HG03378 (cell line): ENCODE results near the gene ESPNL.

Source experiments
- ATAC-seq: cut with Tn5 transposase; IDR thresholded peaks from one replicate; pipeline ENCODE4 v1.9.1; 2021; ENCODE audit warnings: mild to moderate bottlenecking, moderate library complexity; ENCODE audit not compliant: unreplicated experiment

The ESPNL gene

DNA sequence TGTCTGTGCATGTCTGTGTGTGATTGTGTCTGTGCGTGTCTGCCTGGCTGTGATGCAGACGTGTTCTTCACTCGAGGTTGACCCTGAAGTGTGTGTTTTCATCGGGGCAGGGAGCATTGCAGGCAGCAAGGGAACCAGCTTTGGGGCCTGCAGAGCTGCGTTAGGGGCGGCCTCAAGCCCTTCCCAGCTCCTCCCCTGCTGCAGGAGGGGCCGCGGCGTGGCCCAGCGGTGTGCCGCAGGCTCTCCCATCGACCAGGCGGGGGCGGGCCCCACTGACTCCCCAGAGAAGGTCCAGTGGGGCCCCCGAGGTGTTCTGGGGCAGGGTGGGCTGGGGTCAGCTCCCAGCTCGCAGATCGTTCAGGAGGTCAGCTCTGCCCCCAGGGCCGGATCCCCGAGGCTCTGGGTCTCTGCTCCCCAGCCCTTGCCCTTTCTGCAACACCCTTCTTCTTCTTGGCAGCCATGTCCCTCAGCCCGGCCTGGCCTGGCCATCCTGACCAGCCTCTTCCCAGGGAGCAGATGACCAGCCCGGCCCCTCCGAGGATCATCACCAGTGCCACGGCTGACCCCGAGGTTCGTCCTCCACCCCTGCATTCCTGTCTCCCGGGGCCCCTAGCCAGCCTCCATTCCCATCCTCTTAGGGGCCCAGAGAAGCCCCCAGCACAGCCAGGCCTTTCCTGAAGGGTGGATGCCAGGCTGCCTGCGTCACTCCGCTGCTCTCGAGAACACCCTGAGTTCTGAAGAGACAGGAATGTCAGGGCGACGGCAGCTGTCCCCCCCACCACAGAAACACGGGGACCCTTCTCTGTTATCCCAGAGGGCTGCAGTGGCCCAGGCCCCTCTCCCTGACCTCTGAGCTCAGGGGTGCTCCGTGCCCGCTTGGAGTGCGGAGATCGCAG lies 27.3 kb downstream of the ESPNL start:
- no peak for ATAC-seq

DNA sequence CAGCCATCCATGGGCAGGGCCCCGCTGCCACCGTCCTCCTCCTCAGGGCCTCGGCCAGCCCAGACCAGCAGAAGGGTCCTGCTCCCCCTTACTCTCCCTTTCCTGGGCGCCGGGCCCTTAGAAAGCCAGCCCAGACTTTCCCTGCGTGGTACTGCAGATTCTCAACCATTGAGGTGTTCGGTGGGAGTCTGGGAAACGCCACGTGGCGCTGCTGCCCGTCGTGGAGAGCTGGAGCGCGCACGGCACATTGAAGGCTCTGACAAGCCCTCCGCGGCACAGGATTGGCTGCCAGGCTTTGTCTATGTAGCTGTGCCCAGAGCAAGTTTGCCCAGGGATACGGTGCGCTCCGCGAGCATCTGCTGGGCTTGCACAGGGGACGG lies 27.9 kb downstream of the ESPNL start:
- no peak for ATAC-seq

DNA sequence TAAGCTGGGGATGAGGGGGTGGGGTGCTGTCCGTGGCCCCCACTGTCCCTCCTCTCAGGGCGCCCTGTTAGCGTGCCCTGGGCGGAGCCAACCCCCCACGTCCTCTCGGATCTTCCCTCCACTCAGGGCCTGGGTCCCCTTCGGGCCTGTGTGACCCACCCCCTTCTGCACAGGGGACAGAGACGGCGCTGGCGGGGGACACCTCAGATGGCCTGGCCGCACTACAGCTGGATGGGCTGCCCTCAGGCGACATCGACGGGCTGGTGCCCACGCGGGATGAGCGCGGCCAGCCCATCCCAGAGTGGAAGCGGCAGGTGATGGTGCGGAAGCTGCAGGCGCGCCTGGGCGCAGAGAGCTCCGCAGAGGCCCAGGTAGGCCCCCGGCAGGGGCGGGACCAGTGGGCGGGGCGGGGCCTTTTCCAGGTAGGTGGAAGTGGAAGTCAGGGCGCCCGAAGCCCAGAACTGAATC lies 28.4 kb downstream of the ESPNL start:
- ATAC-seq: no peak

DNA sequence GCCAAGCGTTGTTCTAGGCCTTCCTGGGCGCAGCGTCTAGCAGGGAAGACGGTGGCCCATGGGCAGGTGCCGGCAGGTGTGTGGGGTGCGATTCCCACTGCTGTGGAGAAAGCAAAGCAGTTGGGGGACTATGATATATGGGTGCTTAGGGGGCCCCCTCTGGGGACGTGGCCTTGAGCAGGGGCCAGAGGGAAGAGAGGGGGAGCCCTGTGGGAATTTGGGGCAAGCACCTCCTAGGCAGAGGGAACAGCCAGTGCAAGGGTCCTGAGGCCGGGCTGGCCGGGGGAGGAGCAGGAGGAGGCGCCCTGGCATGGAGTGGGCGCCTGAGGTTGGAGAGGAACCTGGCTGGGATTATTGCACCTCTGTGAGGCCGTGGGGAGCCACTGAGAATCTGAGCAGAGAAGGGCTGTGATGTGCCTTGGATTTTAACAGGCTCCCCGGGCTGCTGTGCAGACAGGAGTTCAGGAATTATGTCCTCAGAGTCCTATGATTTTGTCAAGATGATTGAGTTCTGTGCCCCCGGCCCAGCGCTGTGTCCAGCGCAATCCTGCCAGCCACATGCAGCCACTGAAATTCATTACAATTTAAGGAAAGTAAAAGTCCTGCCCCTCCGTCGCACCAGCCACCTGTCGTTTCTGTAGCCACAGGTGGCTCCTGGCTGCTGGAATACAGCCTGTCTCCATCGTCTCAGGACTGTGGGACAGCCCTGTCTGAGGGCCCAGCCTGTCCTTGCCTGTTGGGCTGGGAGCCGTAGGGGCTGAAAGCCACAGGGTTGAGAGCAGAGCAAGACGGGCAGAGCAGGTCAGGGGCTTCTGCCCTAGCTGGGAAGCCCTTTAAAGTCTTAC lies 29.2 kb downstream of the ESPNL start:
- no peak for ATAC-seq

DNA sequence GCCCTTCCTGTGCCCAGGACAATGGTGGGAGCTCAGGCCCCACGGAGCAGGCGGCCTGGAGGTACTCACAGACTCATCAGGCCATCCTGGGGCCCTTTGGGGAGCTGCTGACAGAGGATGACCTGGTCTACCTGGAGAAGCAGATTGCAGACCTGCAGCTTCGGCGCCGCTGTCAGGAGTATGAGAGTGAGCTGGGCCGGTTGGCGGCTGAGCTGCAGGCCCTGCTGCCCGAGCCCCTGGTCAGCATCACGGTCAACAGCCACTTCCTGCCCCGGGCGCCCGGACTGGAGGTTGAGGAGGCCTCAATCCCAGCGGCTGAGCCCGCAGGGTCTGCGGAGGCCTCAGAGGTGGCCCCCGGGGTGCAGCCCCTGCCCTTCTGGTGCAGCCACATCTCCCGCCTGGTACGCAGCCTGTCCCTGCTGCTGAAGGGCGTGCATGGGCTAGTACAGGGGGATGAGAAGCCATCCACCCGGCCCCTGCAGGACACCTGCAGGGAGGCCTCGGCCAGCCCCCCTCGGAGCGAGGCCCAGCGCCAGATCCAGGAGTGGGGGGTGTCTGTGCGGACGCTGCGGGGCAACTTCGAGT lies 30.1 kb downstream of the ESPNL start:
- ATAC-seq: no peak

DNA sequence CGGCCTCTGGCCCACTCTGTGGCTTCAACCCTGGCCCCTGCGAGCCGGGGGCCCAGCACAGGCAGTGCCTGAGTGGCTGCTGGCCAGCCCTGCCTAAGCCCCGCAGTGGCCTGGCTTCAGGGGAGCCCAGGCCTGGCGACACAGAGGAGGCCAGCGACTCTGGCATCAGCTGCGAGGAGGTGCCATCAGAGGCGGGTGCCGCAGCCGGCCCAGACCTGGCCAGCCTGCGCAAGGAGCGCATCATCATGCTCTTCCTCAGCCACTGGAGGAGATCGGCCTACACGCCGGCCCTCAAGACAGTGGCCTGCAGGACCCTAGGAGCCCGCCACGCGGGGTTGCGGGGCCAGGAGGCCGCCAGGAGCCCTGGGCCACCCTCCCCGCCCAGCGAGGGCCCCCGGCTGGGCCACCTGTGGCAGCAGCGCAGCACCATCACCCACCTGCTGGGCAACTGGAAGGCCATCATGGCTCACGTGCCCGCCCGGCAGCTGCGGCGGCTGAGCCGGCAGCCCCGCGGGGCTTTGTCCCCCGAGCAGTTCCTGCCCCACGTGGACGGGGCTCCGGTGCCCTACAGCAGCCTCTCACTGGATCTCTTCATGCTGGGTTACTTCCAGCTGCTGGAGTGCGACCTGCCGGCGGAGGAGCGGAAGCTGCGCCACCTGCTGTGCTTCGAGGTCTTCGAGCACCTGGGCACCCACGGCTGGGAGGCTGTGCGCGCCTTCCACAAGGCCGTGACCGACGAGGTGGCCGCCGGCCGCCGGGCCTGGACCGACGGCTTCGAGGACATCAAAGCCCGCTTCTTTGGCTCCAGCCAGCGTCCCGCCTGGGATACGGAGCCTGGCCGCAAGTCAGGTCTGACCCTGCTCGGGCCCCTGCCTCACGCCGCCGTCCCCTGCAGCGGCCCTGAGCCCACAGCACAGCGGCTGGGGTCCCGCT lies 30.8 kb downstream of the ESPNL start:
- no peak for ATAC-seq

DNA sequence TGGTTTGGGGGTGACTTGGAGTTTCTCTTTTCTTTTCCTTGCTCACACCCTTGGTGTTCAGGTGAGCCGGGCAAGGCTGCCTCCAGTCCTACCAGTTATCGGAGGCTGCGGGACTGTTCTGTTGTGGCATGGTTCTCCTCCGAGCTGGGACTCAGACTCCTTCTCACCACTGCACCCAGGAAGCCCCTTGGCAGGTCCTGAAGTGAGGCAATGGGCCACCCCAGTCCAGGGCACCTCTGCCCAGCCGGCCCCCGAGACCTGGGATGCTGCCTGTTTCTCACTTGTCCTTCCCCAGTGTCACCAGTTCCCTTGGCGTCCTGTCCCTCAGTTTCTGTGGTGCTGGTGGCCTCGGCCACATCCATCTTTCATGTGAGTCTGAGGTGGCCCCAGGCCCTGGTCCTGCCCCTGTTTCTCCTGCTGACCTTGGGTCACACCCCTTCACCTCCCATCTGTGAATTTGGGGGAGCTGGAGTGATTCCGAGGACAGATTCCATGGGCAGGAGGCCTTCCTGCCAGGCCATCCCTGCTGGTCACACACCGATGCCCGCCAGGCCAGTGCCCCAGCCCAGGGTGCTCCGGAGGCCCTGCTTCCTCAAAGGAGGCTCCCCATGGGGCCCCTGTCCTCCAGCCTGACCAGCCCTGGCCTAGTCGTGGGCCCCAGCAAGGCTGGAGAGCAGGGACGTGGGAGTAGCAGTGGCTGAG lies 31.8 kb downstream of the ESPNL start:
- no peak for ATAC-seq

DNA sequence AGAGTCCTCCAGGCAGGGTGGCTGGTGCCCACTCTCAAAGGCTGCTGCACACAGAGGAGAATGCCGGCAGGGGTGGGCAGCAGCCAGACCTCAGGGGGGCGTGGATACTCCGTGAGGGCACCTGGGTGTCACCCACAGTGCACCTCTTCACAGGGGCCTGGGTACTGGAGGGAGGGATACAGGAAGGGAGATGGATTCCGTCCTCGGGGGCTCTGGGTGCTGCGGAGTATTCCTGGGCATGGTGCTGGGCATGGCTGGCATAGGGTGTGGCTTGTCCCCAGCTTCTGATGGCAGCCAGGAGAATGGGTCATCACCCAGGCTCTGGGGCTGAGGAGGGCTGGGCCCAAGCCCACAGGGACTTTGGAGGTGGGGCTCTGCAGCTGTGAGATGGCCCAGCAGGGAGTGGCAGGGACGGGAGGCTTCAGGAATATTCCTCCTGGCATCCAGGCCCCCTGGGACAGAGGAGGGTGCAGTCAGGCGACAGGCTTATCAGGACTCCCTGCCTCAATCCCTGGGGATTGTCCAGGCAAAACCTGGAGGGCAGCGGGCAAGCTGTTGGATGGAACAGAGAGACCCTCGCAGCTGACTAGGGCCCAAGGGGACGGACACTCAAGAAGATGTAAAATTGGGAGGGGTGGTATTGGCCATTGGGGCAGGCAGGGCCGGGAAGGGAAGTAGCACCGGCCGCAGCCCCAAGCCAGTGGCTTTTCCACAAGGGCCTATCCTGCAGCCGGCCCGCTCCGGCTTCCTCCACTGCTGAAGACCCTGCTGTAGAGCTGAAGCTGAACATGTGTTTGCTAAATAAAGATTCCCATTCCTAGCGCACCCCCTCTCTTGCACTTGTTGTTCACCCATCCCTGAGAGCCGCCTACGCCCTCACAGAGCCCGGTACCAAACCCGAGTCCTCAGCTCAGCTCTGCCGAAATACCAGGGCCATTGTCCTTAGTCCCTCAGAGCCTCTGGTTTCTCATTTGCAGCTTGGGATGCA lies 32.6 kb downstream of the ESPNL start:
- no peak for ATAC-seq

DNA sequence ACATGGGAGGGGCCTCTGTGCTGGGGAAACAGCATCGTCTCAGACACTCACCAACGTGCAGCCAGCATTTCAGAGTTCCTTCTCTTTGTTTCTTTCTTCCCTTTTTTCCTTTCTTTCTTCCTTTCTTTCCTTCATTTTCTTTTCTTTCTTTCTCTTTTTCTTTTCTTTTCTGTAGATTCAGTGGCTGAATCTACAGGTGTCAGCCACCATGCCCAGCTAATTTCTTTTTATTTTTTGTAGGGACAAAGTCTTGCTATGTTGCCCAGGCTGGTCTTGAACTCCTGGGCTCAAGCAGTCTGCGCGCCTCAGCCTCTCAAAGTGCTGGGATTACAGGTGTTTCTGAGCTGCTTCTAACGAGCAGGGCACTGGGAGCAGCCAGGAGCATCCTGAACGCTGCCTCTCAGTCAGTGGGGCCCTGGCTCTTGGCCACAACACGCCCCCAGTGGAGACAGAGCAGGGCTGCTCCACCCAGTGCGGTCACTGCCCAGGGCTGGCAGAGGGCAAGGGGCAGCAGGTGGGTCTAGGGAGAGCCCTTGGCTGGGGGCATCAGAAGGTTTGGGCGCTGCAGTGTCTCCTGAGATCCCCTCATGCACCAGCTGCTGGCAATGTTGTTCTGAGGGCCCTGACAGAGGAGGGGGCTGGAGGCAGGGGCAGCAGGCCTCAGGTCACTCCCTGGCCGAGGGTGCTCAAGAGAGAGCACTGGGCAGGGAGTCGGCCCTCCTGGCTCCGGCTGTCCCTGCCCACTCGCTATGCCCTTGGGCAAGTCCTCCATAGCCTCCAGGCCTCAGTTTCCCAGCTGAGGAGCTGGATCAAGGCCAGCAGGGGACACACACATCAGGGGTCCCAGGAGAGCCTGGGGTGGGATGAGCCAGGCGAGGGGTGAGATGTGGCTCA lies 33.6 kb downstream of the ESPNL start:
- no peak for ATAC-seq

DNA sequence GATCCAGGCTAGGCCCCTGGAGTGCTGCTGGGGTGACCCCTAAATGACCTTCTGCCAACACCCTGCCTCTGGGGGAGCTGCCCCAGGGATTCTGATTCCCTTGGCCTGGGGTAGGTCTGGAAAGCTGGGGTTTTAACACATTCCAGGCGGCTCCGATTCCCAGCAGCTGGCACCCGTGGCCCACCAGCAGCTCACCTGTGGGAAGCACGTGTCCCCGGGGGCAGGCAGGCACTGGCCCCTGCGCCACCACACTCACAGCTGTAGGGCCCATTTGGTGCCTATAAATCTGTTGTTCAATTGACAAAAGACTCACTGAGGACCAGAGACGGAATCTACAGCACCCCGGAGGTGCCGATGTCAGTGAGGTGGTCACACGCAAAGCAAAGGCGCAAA lies 34.2 kb downstream of the ESPNL start:
- ATAC-seq: no peak

DNA sequence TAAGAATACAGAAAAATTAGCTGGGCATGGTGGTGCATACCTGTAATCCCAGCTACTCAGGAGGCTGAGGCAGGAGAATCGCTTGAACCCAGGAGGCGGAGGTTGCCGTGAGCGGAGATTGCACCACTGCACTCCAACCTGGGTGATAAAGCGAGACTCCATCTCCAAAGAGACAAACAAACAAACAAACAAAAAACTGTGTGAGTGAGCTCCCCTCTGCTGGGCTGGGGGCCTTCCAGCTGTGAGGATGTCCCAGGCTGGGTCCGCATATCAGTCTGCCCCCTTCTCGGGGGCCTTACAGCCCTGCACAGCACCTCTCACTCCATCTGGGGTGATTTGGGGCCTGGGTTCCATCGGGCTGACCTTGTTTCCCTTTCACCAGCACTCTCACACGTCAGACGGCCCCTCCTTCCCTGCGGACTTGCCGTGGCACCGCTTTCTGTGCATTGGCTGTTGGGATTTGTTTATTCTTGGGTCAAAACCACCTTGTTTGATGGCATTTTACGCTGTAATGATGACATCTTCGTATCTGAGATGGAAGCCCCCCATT lies 35.5 kb downstream of the ESPNL start:
- no peak for ATAC-seq

DNA sequence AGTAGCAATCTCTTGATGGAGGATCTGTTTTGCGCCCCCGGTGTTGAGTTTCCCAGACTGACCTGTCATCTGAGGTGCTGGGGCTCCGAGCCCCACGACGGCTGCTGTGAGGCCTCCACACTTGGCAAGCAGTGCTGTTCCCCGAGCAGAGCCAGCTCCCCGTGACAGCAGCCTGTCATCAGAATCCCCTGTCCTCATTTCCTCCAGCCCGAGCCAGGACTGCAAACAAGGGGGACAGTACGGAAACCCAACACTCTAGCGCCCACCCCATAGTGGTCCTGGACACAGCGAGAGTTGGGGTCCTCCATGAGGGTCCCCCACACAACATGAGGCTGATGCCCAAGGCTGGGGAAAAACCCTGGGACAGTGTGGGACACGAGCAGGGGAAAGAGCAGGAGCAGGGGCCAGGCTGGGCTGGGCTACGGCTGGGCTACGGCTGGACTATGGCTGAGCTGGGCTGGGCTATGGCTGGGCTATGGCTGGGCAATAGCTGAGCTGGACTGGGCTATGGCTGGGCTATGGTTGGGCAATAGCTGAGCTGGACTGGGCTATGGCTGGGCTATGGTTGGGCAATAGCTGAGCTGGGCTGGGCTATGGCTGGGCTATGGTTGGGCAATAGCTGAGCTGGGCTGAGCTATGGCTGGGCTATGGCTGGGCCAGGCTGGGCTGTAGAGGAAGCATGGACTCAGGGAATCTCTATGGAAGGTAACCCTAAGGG lies 36.8 kb downstream of the ESPNL start:
- no peak for ATAC-seq

DNA sequence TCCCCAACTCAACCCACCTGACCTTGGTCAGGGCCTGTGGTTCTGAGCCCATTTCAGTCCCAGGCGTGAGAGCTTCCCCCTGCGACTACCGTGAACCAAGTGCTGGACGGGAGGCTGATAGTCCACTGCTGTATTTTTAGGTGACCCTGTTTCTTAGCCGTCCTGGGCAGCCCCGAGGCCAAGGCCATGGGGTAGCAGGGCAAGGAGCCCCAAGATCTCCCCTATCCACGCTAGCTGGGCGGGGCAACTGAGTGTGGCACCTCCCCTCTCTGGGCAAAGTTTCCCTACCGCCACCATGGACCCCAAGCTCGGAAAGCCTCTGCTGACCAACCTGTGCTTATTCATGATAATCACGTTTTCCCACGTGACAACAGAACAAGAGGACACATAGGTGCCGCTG lies 37.7 kb downstream of the ESPNL start:
- no peak for ATAC-seq

DNA sequence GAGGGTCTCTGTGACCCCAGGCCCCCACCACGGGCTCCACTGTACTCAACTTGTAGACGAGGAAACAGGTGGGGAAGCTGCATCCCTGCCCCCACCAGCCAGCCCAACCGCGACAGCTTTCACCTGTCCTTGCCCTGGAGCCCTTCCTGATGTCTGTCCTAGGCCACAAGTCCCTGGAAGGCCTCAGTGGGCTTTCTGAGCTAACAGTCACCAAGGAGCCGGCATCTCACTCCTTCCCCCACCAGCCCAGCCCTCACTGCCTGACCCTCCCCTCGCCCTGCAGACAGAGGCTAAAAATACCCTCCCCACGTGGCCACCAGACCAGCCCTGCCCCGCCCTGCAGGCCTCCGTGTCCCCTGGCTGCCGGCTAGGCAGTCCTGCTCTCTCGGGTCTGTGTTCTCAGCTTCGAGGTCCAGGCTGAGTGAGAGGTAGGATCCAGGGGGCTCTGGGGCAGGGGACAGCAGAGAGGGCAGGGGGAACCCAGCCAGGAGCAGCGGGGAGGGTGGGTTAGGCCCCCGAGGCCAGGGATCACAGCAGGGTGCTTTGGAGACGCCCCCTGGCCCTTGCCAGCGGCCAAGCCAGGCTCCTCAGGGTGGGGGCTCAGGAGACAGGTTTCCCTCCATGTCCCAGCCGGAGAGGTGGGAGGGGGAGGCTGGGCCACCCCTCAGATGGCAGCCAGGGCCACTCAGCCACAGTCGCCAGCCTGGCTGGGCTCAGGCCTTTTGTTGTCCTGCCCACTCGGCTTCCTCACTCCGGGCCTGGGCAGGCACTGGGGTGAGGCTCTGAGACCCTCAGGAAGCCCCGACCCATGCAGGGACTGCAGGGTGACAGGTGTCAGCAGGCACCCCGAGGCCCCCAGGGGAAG lies 38.4 kb downstream of the ESPNL start, which contains the start of gene KLHL30:
Gene KLHL30 (plus strand): TSS at position 338 of the 865 bp plus-strand sequence. CDS start 2,087 bp downstream, outside the sequence.
- no peak for ATAC-seq

DNA sequence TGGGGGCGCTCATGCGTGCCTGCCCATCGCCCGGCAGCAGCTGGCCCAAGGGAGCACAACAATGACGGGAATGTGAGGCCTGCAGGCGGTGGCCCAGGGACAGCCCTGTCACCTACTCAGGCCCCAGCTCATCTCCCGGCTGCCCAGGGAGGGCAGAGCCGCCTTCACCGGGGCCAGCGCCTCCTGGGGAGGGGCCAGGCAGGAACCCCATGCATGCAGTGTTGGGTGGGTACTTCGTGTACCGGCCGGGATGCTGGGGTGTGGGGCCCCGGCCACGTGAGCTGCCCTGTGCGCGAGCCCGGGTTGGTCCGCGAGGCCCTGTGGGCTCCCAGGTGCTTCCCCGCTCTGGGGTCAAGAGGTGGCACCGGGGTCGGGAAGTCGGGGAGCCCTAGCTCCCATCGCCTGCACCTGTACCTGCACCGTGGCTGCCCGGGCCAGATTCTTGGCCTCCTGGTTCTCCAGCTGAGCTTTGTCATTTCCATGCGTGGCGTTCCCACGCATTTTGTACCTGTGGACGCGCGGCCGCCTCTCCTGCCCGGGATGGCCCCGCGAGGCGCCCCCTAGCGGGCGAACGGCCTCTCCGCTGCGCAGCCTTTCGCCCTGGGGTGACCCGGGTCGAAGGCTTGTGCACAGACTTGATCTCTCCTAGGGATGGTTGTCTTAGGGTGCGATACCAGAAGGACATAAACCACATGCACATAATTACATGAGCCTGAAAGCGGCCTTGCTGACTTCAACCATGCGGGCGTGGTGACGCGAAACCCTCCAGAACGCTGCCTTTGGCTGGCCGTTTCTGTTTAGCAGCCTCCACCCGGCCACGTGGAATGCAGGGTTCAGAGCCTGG lies 39.3 kb downstream of the ESPNL start:
- no peak for ATAC-seq
